G401 (cell line): ENCODE measurements around the gene RAET1L. TPM values are rescaled to one million over a fixed set of nuclear protein-coding genes. Genes with fewer than 3 reads are reported as not detected.
"Not testable (repeated sequence)": the region's sequence is repeated elsewhere in the genome, so short reads cannot be mapped to it uniquely, and the experiment has no call there.

ENCODE experiments used
- DNase-seq: peaks from one replicate; pipeline ENCODE4 v3.0.0-alpha.2; 2015; ENCODE audit warnings: low spot score
- in situ Hi-C: cut with HindIII; loops from 2 replicates; pipeline ENCODE4 v1.10.0; 2016; ENCODE audit warnings: low sequenced_read_pairs, mixed read lengths
- total RNA-seq: library from RNA; depleted of rRNA; stranded (reverse); fragments of >200 nt; shearing (Covaris generic); gene quantifications from 2 replicates; pipeline ENCODE4 v1.2.3, GENCODE V29; 2014; rRNA removed

RAET1L gene
- total RNA-seq, 1 experiment from 2014 or later, result not detected

GRCh38 chr6:149969635-149970034, 55.7 kb downstream of the RAET1L start:
- in situ Hi-C loops, result no loop called here

GRCh38 chr6:149968909-149969308, 56.4 kb downstream of the RAET1L start:
- in situ Hi-C loops, result not testable (repeated sequence)

More at GRCh38 chr6:149969635-149970034, 55.7 kb downstream of the RAET1L start:
- no peak for DNase-seq

More at GRCh38 chr6:149968909-149969308, 56.4 kb downstream of the RAET1L start:
- not testable (repeated sequence) for DNase-seq

Other genes starting within 250 kb of the RAET1L start
- gene LRP11, start 161.2 kb downstream of the RAET1L start, total RNA-seq, result 18.8 and 19.3 TPM in 2 replicates
- not detected in 2 replicates for gene RAET1E, start 127.4 kb downstream of the RAET1L start, total RNA-seq
- gene RAET1G, start 102.4 kb downstream of the RAET1L start, total RNA-seq, result not detected in 2 replicates
- gene ULBP2, start 83.5 kb downstream of the RAET1L start, total RNA-seq, result 1.9 TPM in 1 of 2 replicates, not detected in the other
- gene ULBP1, start 61.6 kb downstream of the RAET1L start, total RNA-seq, result not detected in 2 replicates
- gene ULBP3, start 43.6 kb upstream of the RAET1L start, total RNA-seq, result 0.37 and 2.5 TPM in 2 replicates
- gene PPP1R14C, start 117.5 kb upstream of the RAET1L start, total RNA-seq, result not detected in 2 replicates